Measurements from ENCODE around the gene KLHL13. TPM values are rescaled to one million over a fixed set of nuclear protein-coding genes. Genes with fewer than 3 reads are reported as not detected.

Gene KLHL13
- total and polyA plus RNA-seq, 2 of the 8 experiments (the other 6 are each of a cell fraction or from before 2014, with no cell fraction given) = 6.4 to 12.8 TPM

- no peak overlapping the region for H3K9ac ChIP-seq (replicated peaks in 1 of 4; ENCODE audit: extremely low read depth in 1 of 4, low read depth in 3 of 4, low read length in 3 of 4)
- no peaks in the 10 kb centered on the region for H4K20me1 ChIP-seq (replicated peaks in 1 of 2; ENCODE audit: control insufficient read depth in 1 of 2, insufficient read depth in 2 of 2, low read length in 2 of 2)
- POLR2A ChIA-PET (ENCODE audit: partially characterized antibody) = no interaction called here
- no peaks in the 10 kb centered on the region for H3K23me2 ChIP-seq (ENCODE audit: low read depth, low read length)
- DNase-seq (ENCODE audit: low read depth in 1 of 2, low spot score in 2 of 2) (no peak), FAIRE-seq (no peak)
- H2AFZ ChIP-seq (ENCODE audit: low read length) = no peak overlapping the region
- CTCF ChIA-PET (ENCODE audit: partially characterized antibody) = no interaction called here
- H3K4me2 ChIP-seq (ENCODE audit: insufficient read depth in 1 of 2, low read depth in 2 of 2, low read length in 2 of 2) = no peak overlapping the region
- H2BK12ac ChIP-seq (ENCODE audit: low read depth, low read length) = no peak overlapping the region
- H3K14ac ChIP-seq (ENCODE audit: insufficient read length) = no peak overlapping the region
- H2BK5ac ChIP-seq (ENCODE audit: low read depth, low read length) = no peak overlapping the region
- no peak overlapping the region for H2BK15ac ChIP-seq (ENCODE audit: low read length)
- no peaks in the 10 kb centered on the region for H3K79me2 ChIP-seq (ENCODE audit: control insufficient read depth in 1 of 2, insufficient read depth in 2 of 2, low read length in 2 of 2)
- no peak overlapping the region for H2AK5ac ChIP-seq (ENCODE audit: low read depth, low read length)
- no peak overlapping the region for H3K4me3 ChIP-seq (ENCODE audit: extremely low read depth in 1 of 4, insufficient read depth in 2 of 4, low read depth in 3 of 4, low read length in 4 of 4)
- H3K79me1 ChIP-seq (ENCODE audit: low read depth, low read length) = no peaks in the 10 kb centered on the region
- H3K36me3 ChIP-seq (ENCODE audit: control insufficient read depth in 2 of 4, insufficient read depth in 4 of 4, low read length in 3 of 4) = no peaks in the 10 kb centered on the region
- no peak overlapping the region for H3K27ac ChIP-seq (ENCODE audit: low read depth, low read length)
- H3K9me3 ChIP-seq (ENCODE audit: insufficient read depth in 2 of 2, low read depth in 1 of 2, low read length in 1 of 2) = no peaks in the 10 kb centered on the region
- H3K56ac ChIP-seq (replicated peaks; ENCODE audit: insufficient read length, low read depth, low read length) = no peak overlapping the region
- H2BK120ac ChIP-seq (replicated peaks; ENCODE audit: low read depth, low read length) = no peak overlapping the region
- H4K5ac ChIP-seq (ENCODE audit: insufficient read length, low read depth, low read length) = no peak overlapping the region
- WGBS, 2 experiments (ENCODE audit: extremely low coverage in 1 of 2, insufficient coverage in 1 of 2, insufficient read length in 1 of 2, insufficient replicate concordance in 2 of 2, low coverage in 1 of 2, low lambda C conversion rate in 2 of 2, missing lambda C conversion rate in 1 of 2) = 86% methylated on average over 2 of the region's 2 CpGs; no CpG with 5 or more reads in 1 of the 2 experiments
- H2BK20ac ChIP-seq (ENCODE audit: low read length) = no peak overlapping the region
- H3K18ac ChIP-seq (ENCODE audit: extremely low read depth, low read length) = no peak overlapping the region
- no peak overlapping the region for H4K8ac ChIP-seq (ENCODE audit: extremely low read depth, insufficient read depth, low read length)
- H3K4me1 ChIP-seq (replicated peaks in 1 of 4; ENCODE audit: control insufficient read depth in 3 of 4, insufficient read depth in 4 of 4, low read length in 3 of 4) = no peaks in the 10 kb centered on the region
- H3K27me3 ChIP-seq (replicated peaks in 1 of 4; ENCODE audit: control insufficient read depth in 3 of 4, extremely low read depth in 1 of 4, insufficient read depth in 3 of 4, low read length in 3 of 4) = no peaks in the 10 kb centered on the region
- H4K91ac ChIP-seq (replicated peaks; ENCODE audit: insufficient read length, low read length) = no peak overlapping the region
- no peak overlapping the region for H3K4ac ChIP-seq (replicated peaks; ENCODE audit: insufficient read length, low read depth, low read length)
- H3K23ac ChIP-seq (ENCODE audit: insufficient read length) = no peak overlapping the region
- TF ChIP-seq BACH1 (IDR thresholded peaks at IDR 0.05; ENCODE audit: low read length) (no peak), KDM4A (IDR thresholded peaks at IDR 0.05; ENCODE audit: low read depth, low read length, severe bottlenecking) (no peak), SIRT6 (IDR thresholded peaks at IDR 0.05; ENCODE audit: low read length) (no peak), CEBPB (IDR thresholded peaks at IDR 0.05; ENCODE audit: low read depth, low read length) (no peak), SIN3A (conservative IDR thresholded peaks at IDR 0.05 in 1 of 2, IDR thresholded peaks at IDR 0.05 in 1 of 2; ENCODE audit: low read depth in 1 of 2, low read length in 2 of 2) (no peak), CTBP2 (IDR thresholded peaks at IDR 0.05; ENCODE audit: borderline replicate concordance, insufficient read depth, insufficient read length, low read length) (no peak), ASH2L (IDR thresholded peaks at IDR 0.05; ENCODE audit: low read length) (no peak), MAFK (IDR thresholded peaks at IDR 0.05; ENCODE audit: low read depth, low read length) (no peak), FOSL1 (IDR thresholded peaks at IDR 0.05; ENCODE audit: insufficient read depth, low read depth, low read length) (no peak), SP2 (IDR thresholded peaks at IDR 0.05; ENCODE audit: low read length) (no peak), RFX5 (IDR thresholded peaks at IDR 0.05; ENCODE audit: borderline replicate concordance, low read depth, low read length) (no peak), EGR1 (IDR thresholded peaks at IDR 0.05; ENCODE audit: borderline replicate concordance, low read depth, low read length) (no peak), TCF12 (IDR thresholded peaks at IDR 0.05; ENCODE audit: low read depth, low read length) (no peak), JUN (IDR thresholded peaks at IDR 0.05; ENCODE audit: low read depth, low read length) (no peak), GTF2F1 (IDR thresholded peaks at IDR 0.05; ENCODE audit: borderline replicate concordance, low read depth, low read length) (no peak), EP300 (IDR thresholded peaks at IDR 0.05; ENCODE audit: borderline replicate concordance in 1 of 2, low read depth in 2 of 2, low read length in 2 of 2) (no peak)
Measured at GRCh38 chrX:118152721-118153120, 36.1 kb upstream of the KLHL13 start.

Measured in H1 (cell line).